A673 (cell line): ENCODE measurements around the gene CFAP46. TPM values are rescaled to one million over a fixed set of nuclear protein-coding genes. Genes with fewer than 3 reads are reported as not detected.

ENCODE experiments used
- BruUV-seq: library from RNA; stranded (reverse); fragments of 400-500 nt; replicated peaks from 2 replicates; lab custom pipeline; 2021; lab: Mats Ljungman, UMichigan
- CTCF ChIA-PET: fragments of 300-600 bp; sonication (Branson Sonifier 250); formaldehyde crosslinking; loops from one replicate; lab custom pipeline; 2022; ENCODE audit warnings: antibody characterized with exemption; lab: Charles Lee
- POLR2A ChIA-PET: fragments of 300-600 bp; sonication (Branson Sonifier 250); formaldehyde crosslinking; loops from one replicate; lab custom pipeline; 2022; ENCODE audit warnings: antibody characterized with exemption; ENCODE audit not compliant: low non-redundant PET; lab: Charles Lee
- DNase-seq: peaks from one replicate; pipeline ENCODE4 v3.0.0-alpha.2; 2015; ENCODE audit warnings: low spot score
- H3K27ac ChIP-seq: fragments of 200-600 bp; sonication (generic); 2 replicates; pipeline ENCODE4 v1.5.1; 2016; ENCODE audit warnings: mixed run types, low read depth, mild to moderate bottlenecking, mixed read lengths, antibody characterized with exemption, low read length; ENCODE audit not compliant: poor library complexity, severe bottlenecking
- H3K27me3 ChIP-seq: fragments of 200-600 bp; sonication (generic); replicated peaks from 2 replicates; pipeline ENCODE4 v1.6.1; 2017; ENCODE audit warnings: mixed run types, low read depth, mild to moderate bottlenecking, mixed read lengths, antibody characterized with exemption, low read length; ENCODE audit not compliant: insufficient read depth, poor library complexity
- H3K36me3 ChIP-seq: fragments of 200-600 bp; sonication (generic); 2 replicates; pipeline ENCODE4 v1.6.1; 2016; ENCODE audit warnings: mixed run types, mild to moderate bottlenecking, mixed read lengths, antibody characterized with exemption, low read length; ENCODE audit not compliant: insufficient read depth, poor library complexity, severe bottlenecking
- H3K4me1 ChIP-seq: fragments of 200-600 bp; sonication (generic); 2 replicates; pipeline ENCODE4 v1.6.1; 2017; ENCODE audit warnings: mixed run types, mild to moderate bottlenecking, mixed read lengths, antibody characterized with exemption, low read length; ENCODE audit not compliant: insufficient read depth, poor library complexity, severe bottlenecking
- H3K4me3 ChIP-seq: fragments of 200-600 bp; sonication (generic); 2 replicates; pipeline ENCODE4 v1.5.1; 2016; ENCODE audit warnings: low read depth, mixed run types, mild to moderate bottlenecking, mixed read lengths, low read length; ENCODE audit not compliant: poor library complexity, severe bottlenecking
- H3K9me3 ChIP-seq: fragments of 200-600 bp; sonication (generic); 2 replicates; pipeline ENCODE4 v1.6.1; 2016; ENCODE audit warnings: mixed run types, low read depth, mild to moderate bottlenecking, mixed read lengths, antibody characterized with exemption, low read length; ENCODE audit not compliant: poor library complexity, severe bottlenecking
- EZH2 ChIP-seq: fragments of 200-600 bp; sonication (generic); IDR thresholded peaks from 2 replicates; pipeline ENCODE4 v1.6.1; 2017; ENCODE audit warnings: borderline replicate concordance, low read depth, mild to moderate bottlenecking, mixed read lengths, antibody characterized with exemption, low read length; ENCODE audit not compliant: poor library complexity, severe bottlenecking
- intact Hi-C: fragments of 100-400 bp; cut with micrococcal nuclease; formaldehyde crosslinking; loops from one replicate; pipeline ENCODE4 v1.10.0; 2022; ENCODE audit not compliant: unreplicated experiment
- total RNA-seq: library from RNA; stranded (reverse); gene quantifications from 2 replicates; pipeline ENCODE4 v1.2.3, GENCODE V29; 2021
- TF ChIP-seq, protein P1 (sequence below): fragments of 300-800, 200-600 bp; sonication (generic); conservative IDR thresholded peaks from 2 replicates; pipeline ENCODE4 v1.5.1; 2017; ENCODE audit warnings: low read depth, mild to moderate bottlenecking, antibody characterized with exemption, low read length, moderate library complexity, mixed read lengths

The CFAP46 gene
- total RNA-seq, 1 experiment from 2014 or later, result 1.9 TPM

DNA sequence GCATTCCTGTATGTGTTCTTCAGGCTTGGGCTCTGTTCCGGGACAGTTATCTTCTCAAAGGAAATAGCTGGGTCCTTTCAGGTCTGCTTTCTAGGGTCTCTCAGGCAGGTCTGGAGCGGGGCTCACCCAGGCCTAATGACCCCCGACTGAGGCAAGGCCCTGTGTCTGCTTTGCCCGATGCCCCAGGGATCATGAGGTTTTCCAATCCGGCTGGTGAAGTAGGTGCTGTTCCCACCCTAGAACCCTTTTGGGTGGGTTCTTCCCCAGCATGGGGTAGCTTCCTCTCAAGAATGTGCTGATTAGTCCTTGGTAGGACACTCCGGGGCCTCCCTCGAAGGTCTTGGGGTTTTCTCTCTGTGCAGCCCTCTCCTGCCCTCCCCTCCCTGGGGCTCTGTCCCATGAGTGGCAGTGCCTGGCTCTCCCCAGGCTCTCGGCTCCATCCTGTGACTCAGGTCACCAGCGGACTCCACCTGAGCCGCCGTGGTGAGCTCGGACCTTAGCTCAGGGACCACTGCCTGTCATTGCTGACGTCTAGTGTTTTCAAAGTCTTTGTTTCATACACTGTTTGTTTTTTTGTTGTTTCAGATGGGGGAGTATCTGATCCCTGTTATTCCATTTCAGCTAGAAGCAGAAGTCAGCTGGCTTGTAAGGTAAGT, 85.4 kb downstream of the CFAP46 start:
- CTCF ChIA-PET, result no interaction called here
- BruUV-seq, result no TSS peak
- Histone ChIP-seq H3K27ac (no peak overlapping the region), H3K27me3 (peaks cover 38% of the 10 kb centered on the region), H3K36me3 (no peaks in the 10 kb centered on the region), H3K4me3 (no peak overlapping the region), H3K4me1 (no peaks in the 10 kb centered on the region), H3K9me3 (no peaks in the 10 kb centered on the region)
- DNase-seq, result no peak
- intact Hi-C loops, result no loop called here
- POLR2A ChIA-PET, result no interaction called here
- TF ChIP-seq, protein P1, sequence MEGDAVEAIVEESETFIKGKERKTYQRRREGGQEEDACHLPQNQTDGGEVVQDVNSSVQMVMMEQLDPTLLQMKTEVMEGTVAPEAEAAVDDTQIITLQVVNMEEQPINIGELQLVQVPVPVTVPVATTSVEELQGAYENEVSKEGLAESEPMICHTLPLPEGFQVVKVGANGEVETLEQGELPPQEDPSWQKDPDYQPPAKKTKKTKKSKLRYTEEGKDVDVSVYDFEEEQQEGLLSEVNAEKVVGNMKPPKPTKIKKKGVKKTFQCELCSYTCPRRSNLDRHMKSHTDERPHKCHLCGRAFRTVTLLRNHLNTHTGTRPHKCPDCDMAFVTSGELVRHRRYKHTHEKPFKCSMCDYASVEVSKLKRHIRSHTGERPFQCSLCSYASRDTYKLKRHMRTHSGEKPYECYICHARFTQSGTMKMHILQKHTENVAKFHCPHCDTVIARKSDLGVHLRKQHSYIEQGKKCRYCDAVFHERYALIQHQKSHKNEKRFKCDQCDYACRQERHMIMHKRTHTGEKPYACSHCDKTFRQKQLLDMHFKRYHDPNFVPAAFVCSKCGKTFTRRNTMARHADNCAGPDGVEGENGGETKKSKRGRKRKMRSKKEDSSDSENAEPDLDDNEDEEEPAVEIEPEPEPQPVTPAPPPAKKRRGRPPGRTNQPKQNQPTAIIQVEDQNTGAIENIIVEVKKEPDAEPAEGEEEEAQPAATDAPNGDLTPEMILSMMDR, result no peak
- TF ChIP-seq EZH2, result no peak

DNA sequence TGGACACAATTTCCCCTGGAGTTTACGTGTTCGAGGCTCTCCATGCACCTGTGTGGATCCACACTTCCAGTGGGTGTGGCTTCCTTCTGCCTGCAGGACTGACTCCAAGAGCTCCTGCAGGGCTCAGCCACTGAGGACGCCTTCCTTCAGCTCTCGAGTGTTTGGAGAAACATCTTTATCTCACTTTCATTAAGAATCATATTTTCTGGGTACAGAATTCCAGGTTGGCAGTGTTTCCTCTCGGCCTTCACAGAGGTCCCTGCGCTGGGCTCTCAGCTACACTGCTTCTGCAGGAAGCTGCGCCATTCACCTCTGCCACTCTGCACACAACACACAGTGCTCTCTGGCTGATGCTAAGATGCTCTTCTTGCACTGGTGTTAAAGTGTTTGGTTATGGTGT, 86.5 kb downstream of the CFAP46 start:
- POLR2A ChIA-PET, result no interaction called here
- Histone ChIP-seq H3K9me3 (no peaks in the 10 kb centered on the region), H3K4me1 (no peaks in the 10 kb centered on the region), H3K27ac (no peak overlapping the region), H3K36me3 (no peaks in the 10 kb centered on the region), H3K4me3 (no peak overlapping the region), H3K27me3 (peaks cover 47% of the 10 kb centered on the region)
- BruUV-seq, result no TSS peak
- no peak for DNase-seq
- no peak for TF ChIP-seq EZH2
- TF ChIP-seq, protein P1, result no peak
- CTCF ChIA-PET, result no interaction called here
- intact Hi-C loops, result no loop called here

DNA sequence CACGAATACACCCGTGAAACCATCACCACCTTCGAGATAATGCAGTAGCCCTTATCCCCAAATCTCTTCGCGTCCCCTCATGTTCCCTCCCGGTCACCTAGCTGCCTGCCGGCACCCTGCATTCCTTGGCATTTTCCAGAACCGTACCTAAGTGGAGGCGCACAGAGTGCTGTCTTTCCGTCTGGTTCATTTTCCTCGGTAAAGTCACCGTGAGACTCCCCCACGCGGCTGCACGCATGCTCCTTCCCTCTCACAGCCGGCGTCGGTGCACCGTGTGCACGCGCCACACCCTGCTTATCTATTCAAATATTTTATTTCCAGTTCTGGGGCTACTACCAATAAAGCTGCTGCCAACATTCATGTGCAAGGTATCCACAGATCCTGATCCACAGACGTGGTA, 90.9 kb downstream of the CFAP46 start:
- no TSS peak for BruUV-seq
- CTCF ChIA-PET, result no interaction called here

More for the DNA sequence above, 90.9 kb downstream of the CFAP46 start:
- Histone ChIP-seq H3K4me3 (no peak overlapping the region), H3K36me3 (no peaks in the 10 kb centered on the region), H3K27ac (no peak overlapping the region), H3K9me3 (no peaks in the 10 kb centered on the region), H3K27me3 (peaks cover 85% of the 10 kb centered on the region), H3K4me1 (no peaks in the 10 kb centered on the region)
- intact Hi-C loops, result no loop called here
- no peak for TF ChIP-seq EZH2
- TF ChIP-seq, protein P1, result no peak
- POLR2A ChIA-PET, result no interaction called here
- DNase-seq, result no peak
